KOPT-K1 (cell line): ENCODE measurements around the gene HDHD5.

Experiments
- H3K27ac ChIP-seq: fragments of 200-600 bp; sonication (generic); 2 replicates; pipeline ENCODE4 v1.5.1; 2016; ENCODE audit warnings: antibody characterized with exemption, mild to moderate bottlenecking, low read depth, low read length; ENCODE audit not compliant: poor library complexity, severe bottlenecking
- H3K36me3 ChIP-seq: fragments of 200-600 bp; sonication (generic); 2 replicates; pipeline ENCODE4 v1.5.1; 2017; ENCODE audit warnings: antibody characterized with exemption, mild to moderate bottlenecking, low read length, moderate library complexity; ENCODE audit not compliant: insufficient read depth
- H3K9me3 ChIP-seq: fragments of 200-600 bp; sonication (generic); 2 replicates; pipeline ENCODE4 v1.5.1; 2017; ENCODE audit warnings: antibody characterized with exemption, low read length, mild to moderate bottlenecking; ENCODE audit not compliant: insufficient read depth, poor library complexity, severe bottlenecking

The HDHD5 gene

GRCh38 chr22:17158568-17159503, at the start of gene HDHD5:
HDHD5 (minus strand) TSS chr22:17159277; CDS start chr22:17159251, 26 bp downstream.
- no peaks in the 10 kb centered on the region for H3K9me3 ChIP-seq
- peaks cover 17% of the 10 kb centered on the region for H3K36me3 ChIP-seq
- peak within 1 kb of the TSS; percentile 75 for H3K27ac ChIP-seq

DNA sequence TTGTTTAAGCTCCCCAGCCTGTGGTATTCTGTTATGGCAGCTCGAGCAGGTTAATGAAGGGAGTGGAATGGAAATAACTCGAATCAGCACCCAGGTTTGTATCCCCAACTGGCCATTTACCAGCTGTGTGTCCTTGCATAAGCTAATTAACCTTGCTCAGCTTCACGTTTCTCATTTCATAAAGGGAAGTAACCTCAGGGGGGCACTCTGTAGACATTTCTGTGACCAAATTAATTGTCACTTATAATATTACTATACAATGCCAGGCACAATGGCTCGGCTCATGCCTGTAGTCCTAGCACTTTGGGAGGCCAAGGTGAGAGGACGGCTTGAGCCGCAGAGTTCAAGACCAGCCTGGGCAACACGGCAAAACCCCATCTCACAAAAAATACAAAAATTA, 46.4 kb upstream of the HDHD5 start:
- H3K36me3 ChIP-seq, result peaks cover 85% of the 10 kb centered on the region
- H3K9me3 ChIP-seq, result no peaks in the 10 kb centered on the region
- H3K27ac ChIP-seq, result no peak overlapping the region

GRCh38 chr22:17201285-17201945, 42.3 kb upstream of the HDHD5 start:
- Histone ChIP-seq H3K27ac (no peak overlapping the region), H3K9me3 (no peaks in the 10 kb centered on the region)

DNA sequence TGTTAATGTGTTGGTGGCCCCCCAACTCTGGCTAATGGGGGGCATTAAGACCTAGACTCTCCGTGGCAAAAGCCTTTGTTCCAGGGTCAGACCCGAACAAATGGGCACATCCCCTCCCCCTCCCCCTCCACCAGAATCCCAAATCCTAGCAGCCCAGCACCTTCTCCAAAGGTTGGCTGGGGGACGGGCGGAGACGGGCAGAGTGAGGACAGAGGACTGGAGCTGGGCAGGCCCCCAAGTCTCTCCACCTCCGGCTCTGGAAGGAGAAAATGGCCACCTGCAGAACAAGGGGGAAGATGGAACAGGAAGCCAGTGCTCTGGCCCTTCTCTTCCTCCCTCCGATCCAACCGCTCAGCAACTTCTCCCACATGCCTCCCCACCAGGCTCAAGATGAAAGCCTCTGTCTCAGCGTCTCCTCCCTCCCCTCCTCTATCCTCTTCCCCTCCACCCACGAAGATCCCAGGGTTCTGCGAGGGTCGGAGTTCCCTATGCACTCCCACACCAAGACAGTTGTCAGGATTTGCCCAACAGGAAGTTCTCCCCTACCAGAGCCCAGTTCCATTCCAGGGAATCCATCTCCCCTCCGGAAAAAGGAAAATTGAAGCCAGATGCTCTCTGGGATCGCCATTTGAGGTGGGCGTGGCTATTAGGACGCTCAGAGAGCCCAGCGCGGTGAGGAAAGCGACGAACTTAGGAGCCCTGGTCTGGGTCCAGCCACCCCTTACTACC, 40.1 kb upstream of the HDHD5 start:
- H3K9me3 ChIP-seq, result no peaks in the 10 kb centered on the region
- H3K27ac ChIP-seq, result no peak overlapping the region
- H3K36me3 ChIP-seq, result peaks cover 78% of the 10 kb centered on the region

More at GRCh38 chr22:17201285-17201945, 42.3 kb upstream of the HDHD5 start:
- H3K36me3 ChIP-seq, result peaks cover 86% of the 10 kb centered on the region

DNA sequence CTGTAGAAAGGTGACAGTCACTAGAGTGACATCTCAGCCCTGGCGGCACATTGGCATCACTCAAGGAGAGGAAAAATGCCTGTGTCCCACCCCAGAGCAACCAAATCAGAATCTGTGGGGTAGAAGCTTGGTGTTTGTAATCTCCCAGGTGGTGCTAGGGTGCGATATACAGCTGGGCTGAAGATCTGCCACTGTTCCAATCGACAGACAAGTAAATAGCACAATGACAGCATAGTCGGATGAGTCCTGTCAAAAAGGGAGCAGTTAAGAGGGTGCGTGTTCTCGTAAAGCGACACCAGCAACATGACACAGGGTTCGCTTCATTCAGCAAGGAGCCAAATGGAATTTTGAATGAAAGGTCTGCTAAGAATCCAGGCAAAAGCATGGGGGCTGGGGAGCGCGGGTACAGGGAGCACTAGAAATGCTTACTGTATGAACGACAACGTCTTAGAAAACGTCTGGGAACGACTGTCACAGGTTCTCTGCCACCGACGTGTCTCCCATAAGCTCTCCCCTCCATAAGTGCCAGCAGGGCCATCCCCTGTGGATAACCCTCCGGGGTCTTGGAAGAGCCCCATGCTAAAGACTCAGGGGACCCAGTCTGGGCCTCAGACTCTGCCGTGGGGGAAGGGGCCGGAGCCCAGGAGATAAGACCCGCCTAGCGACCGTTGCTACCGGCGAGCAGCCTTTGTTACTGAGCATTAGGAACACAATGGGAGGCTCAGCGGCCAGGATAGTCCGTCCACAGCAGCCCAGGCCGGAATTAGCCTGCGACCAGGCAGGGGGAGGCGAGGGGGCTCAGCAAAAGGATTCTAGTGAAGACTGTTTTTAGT, 39.3 kb upstream of the HDHD5 start:
- Histone ChIP-seq H3K36me3 (peaks cover 75% of the 10 kb centered on the region), H3K9me3 (no peaks in the 10 kb centered on the region), H3K27ac (no peak overlapping the region)

- peaks cover 67% of the 10 kb centered on the region for H3K36me3 ChIP-seq
- no peak overlapping the region for H3K27ac ChIP-seq
- no peaks in the 10 kb centered on the region for H3K9me3 ChIP-seq
Measured at GRCh38 chr22:17194213-17194612, 35.1 kb upstream of the HDHD5 start.

- no peak overlapping the region for H3K27ac ChIP-seq
- no peaks in the 10 kb centered on the region for H3K9me3 ChIP-seq
Measured at GRCh38 chr22:17192186-17192585, 33.1 kb upstream of the HDHD5 start.

DNA sequence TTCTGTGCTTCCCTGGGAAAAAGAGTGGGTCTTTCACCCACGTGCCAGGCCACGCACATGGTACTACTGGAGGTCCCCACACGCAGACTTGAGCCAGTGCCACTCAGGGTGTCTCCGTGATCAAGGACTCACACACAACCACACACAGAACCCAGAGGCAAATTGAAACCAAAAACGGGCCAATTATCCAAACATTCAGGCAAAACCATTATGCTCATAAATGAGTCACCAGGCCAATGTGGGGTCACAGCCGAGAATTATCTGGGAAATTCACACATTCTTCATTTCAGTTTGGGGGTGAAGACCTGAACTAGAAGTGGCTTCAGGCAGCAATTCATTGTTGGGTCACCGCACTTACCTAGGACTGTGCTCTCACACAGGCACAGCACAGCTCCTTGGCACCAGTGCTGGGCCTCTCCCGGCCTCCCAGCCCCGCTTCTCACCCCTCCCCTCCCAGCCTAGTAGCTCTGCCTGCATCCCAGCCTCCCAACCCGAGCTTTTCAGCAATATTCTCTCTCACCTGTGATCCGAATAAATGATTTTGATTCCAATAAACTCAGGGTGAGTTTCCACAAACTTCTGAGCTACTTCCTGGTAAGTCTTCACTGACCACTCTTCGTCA, 32.2 kb upstream of the HDHD5 start:
- Histone ChIP-seq H3K27ac (no peak overlapping the region), H3K36me3 (peaks cover 70% of the 10 kb centered on the region), H3K9me3 (no peaks in the 10 kb centered on the region)

More at GRCh38 chr22:17192186-17192585, 33.1 kb upstream of the HDHD5 start:
- H3K36me3 ChIP-seq, result peaks cover 70% of the 10 kb centered on the region

DNA sequence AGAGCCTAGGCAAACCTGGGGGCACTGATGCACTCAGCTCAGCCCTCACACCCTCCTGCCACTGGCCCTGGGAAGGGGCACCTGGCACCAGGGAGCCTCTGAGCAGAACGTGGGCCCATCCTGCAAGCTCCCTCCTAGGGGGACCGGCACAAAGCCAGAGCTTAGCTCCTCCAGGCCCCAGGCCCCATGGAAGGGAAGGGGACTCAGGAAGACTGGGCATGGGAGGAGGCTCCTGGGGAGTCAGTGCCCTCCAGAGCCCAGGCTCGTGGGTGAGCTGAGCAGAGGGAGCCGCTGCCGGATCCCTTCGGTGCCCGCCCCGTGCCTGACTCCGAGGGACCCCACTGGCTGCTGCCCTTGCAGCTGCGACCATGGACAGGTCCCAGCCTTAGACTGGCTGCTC, 31.6 kb upstream of the HDHD5 start:
- Histone ChIP-seq H3K27ac (no peak overlapping the region), H3K9me3 (no peaks in the 10 kb centered on the region), H3K36me3 (peaks cover 70% of the 10 kb centered on the region)

- Histone ChIP-seq H3K27ac (no peak overlapping the region), H3K9me3 (no peaks in the 10 kb centered on the region), H3K36me3 (peaks cover 30% of the 10 kb centered on the region)
Measured at GRCh38 chr22:17176715-17177114, 17.6 kb upstream of the HDHD5 start.

DNA sequence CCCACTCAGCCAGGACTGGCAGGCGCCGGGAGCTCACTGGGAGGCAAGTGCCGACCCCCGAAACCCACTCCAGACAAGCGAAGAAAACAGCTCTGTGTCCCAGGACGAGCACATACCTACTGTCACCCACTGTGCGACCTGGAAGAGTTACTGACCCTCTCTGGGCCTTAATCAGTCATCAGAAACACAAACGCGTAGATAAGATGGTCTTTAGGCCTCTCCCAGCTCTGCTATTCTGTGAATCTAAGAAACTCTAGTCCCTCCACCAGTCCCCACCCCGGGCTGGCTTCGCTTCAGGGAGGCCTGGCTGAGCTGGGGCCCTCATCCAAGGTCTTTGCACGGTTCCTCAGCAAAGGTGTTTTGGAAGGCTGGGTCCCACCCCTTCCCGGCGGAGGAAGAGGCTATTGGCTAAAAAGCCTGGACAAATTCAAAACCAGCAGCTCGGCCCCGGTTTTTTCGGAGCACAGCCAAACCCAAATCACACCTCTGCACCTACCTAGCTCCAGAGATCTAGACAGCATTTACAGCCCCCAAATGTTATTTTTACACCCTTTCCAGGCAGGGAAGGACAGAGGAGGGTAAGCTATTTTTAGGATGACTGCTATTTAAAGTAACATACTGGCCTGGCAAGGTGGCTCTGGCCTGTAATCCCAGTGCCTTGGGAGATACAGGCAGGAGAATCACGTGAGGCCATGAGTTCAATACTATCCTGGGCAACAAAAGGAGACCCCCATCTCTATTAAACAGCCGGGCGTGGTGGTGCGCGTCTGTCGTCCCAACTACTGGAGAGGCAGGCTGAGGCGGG, 13.2 kb upstream of the HDHD5 start:
- Histone ChIP-seq H3K27ac (peak overlapping the region; percentile 74), H3K36me3 (no peaks in the 10 kb centered on the region)

GRCh38 chr22:17171153-17172028, 12.3 kb upstream of the HDHD5 start:
- Histone ChIP-seq H3K9me3 (no peaks in the 10 kb centered on the region), H3K27ac (peak overlapping the region; percentile 74), H3K36me3 (no peaks in the 10 kb centered on the region)

More for the DNA sequence above, 13.2 kb upstream of the HDHD5 start:
- no peaks in the 10 kb centered on the region for H3K9me3 ChIP-seq

- Histone ChIP-seq H3K36me3 (no peaks in the 10 kb centered on the region), H3K27ac (no peak overlapping the region)
Measured at GRCh38 chr22:17167486-17167885, 8.4 kb upstream of the HDHD5 start.

More at GRCh38 chr22:17167486-17167885, 8.4 kb upstream of the HDHD5 start:
- H3K9me3 ChIP-seq, result no peaks in the 10 kb centered on the region
